GM23248 (cell line): ENCODE results near the gene HPF1. TPM values are rescaled to one million over a fixed set of nuclear protein-coding genes. Genes with fewer than 3 reads are reported as not detected.
A peak's percentile ranks its signal among the peaks of the same experiment; 100 is the strongest.

ENCODE experiments used
- DNase-seq: peaks from one replicate; pipeline ENCODE4 v3.0.0-alpha.2; 2015
- H2AFZ ChIP-seq: fragments of 200-600 bp; sonication (generic); 2 replicates; pipeline ENCODE4 v1.6.1; 2016; ENCODE audit warnings: antibody characterized with exemption
- H3F3A ChIP-seq: fragments of 200-600 bp; sonication (generic); 2 replicates; pipeline ENCODE4 v1.6.1; 2016; ENCODE audit warnings: mild to moderate bottlenecking, antibody characterized with exemption, mixed run types; ENCODE audit not compliant: insufficient read depth
- H3K27ac ChIP-seq: fragments of 200-600 bp; sonication (generic); 2 replicates; pipeline ENCODE4 v1.5.1; 2016; ENCODE audit warnings: mild to moderate bottlenecking
- H3K27me3 ChIP-seq: fragments of 200-600 bp; sonication (generic); replicated peaks from 2 replicates; pipeline ENCODE4 v1.6.1; 2016; ENCODE audit warnings: mild to moderate bottlenecking; ENCODE audit not compliant: insufficient read depth
- H3K36me3 ChIP-seq: fragments of 200-600 bp; sonication (generic); 2 replicates; pipeline ENCODE4 v1.6.1; 2016; ENCODE audit warnings: low read depth, mild to moderate bottlenecking
- H3K4me1 ChIP-seq: fragments of 200-600 bp; sonication (generic); 2 replicates; pipeline ENCODE4 v1.6.1; 2016; ENCODE audit warnings: mild to moderate bottlenecking; ENCODE audit not compliant: insufficient read depth
- H3K4me2 ChIP-seq: fragments of 200-600 bp; sonication (generic); one replicate; pipeline ENCODE4 v1.6.1; 2016; ENCODE audit warnings: mild to moderate bottlenecking; ENCODE audit not compliant: unreplicated experiment
- H3K4me3 ChIP-seq: fragments of 200-600 bp; sonication (generic); 2 replicates; pipeline ENCODE4 v1.5.1; 2016; ENCODE audit warnings: mild to moderate bottlenecking
- H3K79me2 ChIP-seq: fragments of 200-600 bp; sonication (generic); 2 replicates; pipeline ENCODE4 v1.6.1; 2016; ENCODE audit warnings: mild to moderate bottlenecking; ENCODE audit not compliant: insufficient read depth
- H3K9ac ChIP-seq: fragments of 200-600 bp; sonication (generic); 2 replicates; pipeline ENCODE4 v1.6.1; 2016; ENCODE audit warnings: mild to moderate bottlenecking
- H3K9me2 ChIP-seq: fragments of 200-600 bp; sonication (generic); 2 replicates; pipeline ENCODE4 v1.6.1; 2016; ENCODE audit warnings: mixed run types, mild to moderate bottlenecking, moderate library complexity; ENCODE audit not compliant: insufficient read depth
- H3K9me3 ChIP-seq: fragments of 200-600 bp; sonication (generic); one replicate; pipeline ENCODE4 v1.6.1; 2017; ENCODE audit warnings: low read depth
- H4K20me1 ChIP-seq: fragments of 200-600 bp; sonication (generic); 2 replicates; pipeline ENCODE4 v1.6.0; 2016; ENCODE audit not compliant: insufficient read depth
- EZH2 ChIP-seq: fragments of 200-600 bp; sonication (generic); IDR thresholded peaks from 2 replicates; pipeline ENCODE4 v1.6.1; 2018; ENCODE audit warnings: antibody characterized with exemption, mild to moderate bottlenecking; ENCODE audit not compliant: insufficient read depth, poor library complexity, severe bottlenecking
- EZH2phosphoT487 ChIP-seq: fragments of 200-600 bp; sonication (generic); IDR thresholded peaks from 2 replicates; pipeline ENCODE4 v1.6.1; 2018; ENCODE audit warnings: antibody characterized with exemption, moderate library complexity, mild to moderate bottlenecking, low read depth; ENCODE audit not compliant: insufficient read depth
- WGBS, 2 experiments: methylation state at CpG; one replicate each; pipeline ENCODE4 v1.1.6; 2015 to 2017; ENCODE audit warnings: low lambda C conversion rate in 2 of 2, low coverage in 1 of 2; ENCODE audit errors: missing lambda C conversion rate in 2 of 2; 5-methylcytosine and 5-hydroxymethylcytosine counted together
- in situ Hi-C: fragments of 300-500 bp; cut with MboI; formaldehyde crosslinking; loops from 2 replicates; pipeline ENCODE4 v1.15.0; 2020
- polyA plus RNA-seq: library from polyadenylated mRNA; unstranded; fragments of >200 nt; fragmentation: Nextera tagmentation; extraction: Ambion mirVana; gene quantifications from 2 replicates; pipeline ENCODE4 v1.2.1, GENCODE V29; 2016
- total RNA-seq: library from RNA; depleted of rRNA; stranded (reverse); fragments of >200 nt; shearing (Covaris generic); gene quantifications from 2 replicates; pipeline ENCODE4 v1.2.3, GENCODE V29; 2014

HPF1 gene
- total and polyA plus RNA-seq, 2 experiments from 2014 or later = 40.5 to 54.1 TPM

DNA sequence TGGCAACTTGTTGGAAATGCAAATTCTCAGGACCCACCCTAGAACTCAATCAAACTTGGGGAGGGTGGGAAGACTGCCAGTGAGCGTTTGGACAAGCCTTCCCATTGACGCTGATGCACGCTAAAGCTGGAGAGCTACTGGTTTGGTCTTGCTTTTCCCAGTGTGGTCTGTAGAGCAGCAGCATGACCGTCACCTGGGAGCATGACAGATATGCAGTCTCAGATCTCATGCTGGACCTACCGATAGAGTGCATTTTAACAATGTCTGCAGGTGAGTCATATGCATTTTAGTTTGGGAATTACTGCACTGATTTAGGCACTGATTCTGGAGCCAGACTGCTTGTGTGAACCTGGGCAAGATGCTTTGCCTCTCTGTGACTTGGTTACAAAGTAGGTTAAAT, 27.2 kb downstream of the HPF1 start:
- peaks cover 18% of the 10 kb centered on the region; the same call in 1 of the 2 replicates for H3K36me3 ChIP-seq
- no peaks in the 10 kb centered on the region for H3K79me2 ChIP-seq
- no peak overlapping the region for H3K27ac ChIP-seq
- H3K4me3 ChIP-seq = no peak overlapping the region
- H3K27me3 ChIP-seq = no peaks in the 10 kb centered on the region
- H3K4me2 ChIP-seq = no peak overlapping the region
- WGBS, 2 experiments = 92 to 94% methylated on average over 5 of the region's 5 CpGs
- in situ Hi-C loops = no loop called here
- H3F3A ChIP-seq = peaks cover 5% of the 10 kb centered on the region; the same call in 1 of the 2 replicates
- DNase-seq = no peak
- TF ChIP-seq EZH2phosphoT487 = no peak
- TF ChIP-seq EZH2 = no peak
- no peak overlapping the region for H3K9ac ChIP-seq
- no peak overlapping the region for H2AFZ ChIP-seq
- H3K4me1 ChIP-seq = no peaks in the 10 kb centered on the region
- H3K9me2 ChIP-seq = no peaks in the 10 kb centered on the region
- no peaks in the 10 kb centered on the region for H4K20me1 ChIP-seq
- no peaks in the 10 kb centered on the region for H3K9me3 ChIP-seq

- Histone ChIP-seq H4K20me1 (no peaks in the 10 kb centered on the region), H3K9me3 (no peaks in the 10 kb centered on the region), H3K4me2 (no peak overlapping the region), H3K4me3 (no peak overlapping the region), H3K27ac (no peak overlapping the region), H3K4me1 (peaks cover 8% of the 10 kb centered on the region; the same call in 1 of the 2 replicates), H3F3A (peaks cover 11% of the 10 kb centered on the region; the same call in 1 of the 2 replicates), H3K9ac (no peak overlapping the region), H3K36me3 (peaks cover 13% of the 10 kb centered on the region; the same call in 1 of the 2 replicates), H3K27me3 (no peaks in the 10 kb centered on the region), H2AFZ (no peak overlapping the region), H3K9me2 (no peaks in the 10 kb centered on the region), H3K79me2 (no peaks in the 10 kb centered on the region)
- in situ Hi-C loops = no loop called here
- no peak for DNase-seq
- no peak for TF ChIP-seq EZH2
- TF ChIP-seq EZH2phosphoT487 = no peak
Observed at GRCh38 chr4:169727616-169728015, 30.1 kb downstream of the HPF1 start.

DNA sequence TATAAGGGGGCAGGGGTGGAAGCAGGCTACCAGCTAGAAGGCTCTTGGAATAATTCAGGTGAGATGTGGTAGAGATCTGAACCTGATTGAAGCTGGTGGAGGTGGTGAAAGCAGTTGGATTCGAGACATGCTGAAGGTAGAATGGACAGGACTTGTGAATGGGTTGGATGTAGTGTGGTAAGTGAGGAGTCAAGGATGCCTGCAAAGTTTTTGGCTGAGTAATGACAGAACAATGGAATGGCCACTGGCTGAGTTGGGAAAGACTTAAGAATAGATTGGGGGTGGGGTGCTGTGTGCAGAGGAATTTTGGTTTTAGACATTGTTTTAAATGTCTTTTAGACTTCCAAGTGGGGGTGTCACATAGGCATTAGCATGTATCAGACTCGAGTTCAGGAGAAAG, 33.5 kb downstream of the HPF1 start:
- peak; percentile 80 for DNase-seq
- H3K36me3 ChIP-seq = peaks cover 15% of the 10 kb centered on the region; the same call in 1 of the 2 replicates
- no peak overlapping the region for H3K9ac ChIP-seq
- no peaks in the 10 kb centered on the region for H3K9me3 ChIP-seq
- H3K4me1 ChIP-seq = peaks cover 8% of the 10 kb centered on the region; the same call in 1 of the 2 replicates
- no peak overlapping the region for H3K27ac ChIP-seq
- H4K20me1 ChIP-seq = no peaks in the 10 kb centered on the region
- in situ Hi-C loops = no loop called here
- no peaks in the 10 kb centered on the region for H3K27me3 ChIP-seq
- 63% methylated on average over 2 of the region's 2 CpGs for WGBS, 2 experiments
- H3K79me2 ChIP-seq = no peaks in the 10 kb centered on the region
- no peaks in the 10 kb centered on the region for H3K9me2 ChIP-seq
- no peak overlapping the region for H3K4me2 ChIP-seq
- peaks cover 11% of the 10 kb centered on the region; the same call in 1 of the 2 replicates for H3F3A ChIP-seq
- TF ChIP-seq EZH2 (no peak), EZH2phosphoT487 (no peak)
- H2AFZ ChIP-seq = no peak overlapping the region
- no peak overlapping the region for H3K4me3 ChIP-seq

- H3K9ac ChIP-seq = no peak overlapping the region
Observed at GRCh38 chr4:169723207-169723965, 34.4 kb downstream of the HPF1 start.

More at GRCh38 chr4:169723207-169723965, 34.4 kb downstream of the HPF1 start:
- Histone ChIP-seq H3K27ac (no peak overlapping the region), H3K79me2 (no peaks in the 10 kb centered on the region), H2AFZ (no peak overlapping the region), H3K27me3 (no peaks in the 10 kb centered on the region), H3K4me1 (peaks cover 8% of the 10 kb centered on the region; the same call in 1 of the 2 replicates), H3K4me3 (no peak overlapping the region), H3K9me2 (no peaks in the 10 kb centered on the region), H3K9me3 (no peaks in the 10 kb centered on the region), H3F3A (peaks cover 11% of the 10 kb centered on the region; the same call in 1 of the 2 replicates), H4K20me1 (no peaks in the 10 kb centered on the region), H3K36me3 (peaks cover 15% of the 10 kb centered on the region), H3K4me2 (no peak overlapping the region)
- WGBS, 2 experiments = 89 to 93% methylated on average over 9 of the region's 9 CpGs
- in situ Hi-C loops = no loop called here
- TF ChIP-seq EZH2 (no peak), EZH2phosphoT487 (no peak)
- no peak for DNase-seq
